PC-3 (cell line): ENCODE data around the gene ITGAE. TPM values are rescaled to one million over a fixed set of nuclear protein-coding genes. Genes with fewer than 3 reads are reported as not detected.

Experiments
- ATAC-seq: fragments of 200-7000 bp; cut with Tn5 transposase; 2 replicates; pipeline ENCODE4 v1.9.1; 2020; ENCODE audit warnings: mild to moderate bottlenecking, moderate library complexity
- BruUV-seq: library from RNA; stranded (reverse); fragments of 400-500 nt; replicated peaks from 2 replicates; lab custom pipeline; 2021; lab: Mats Ljungman, UMichigan
- CTCF ChIA-PET: fragments of 300-600 bp; sonication (Branson Sonifier 250); formaldehyde crosslinking; loops from one replicate; lab custom pipeline; 2022; ENCODE audit warnings: antibody characterized with exemption; lab: Charles Lee
- POLR2A ChIA-PET: fragments of 300-600 bp; sonication (Branson Sonifier 250); formaldehyde crosslinking; loops from one replicate; lab custom pipeline; 2022; ENCODE audit warnings: antibody characterized with exemption; ENCODE audit not compliant: unreplicated experiment; lab: Charles Lee
- DNase-seq: peaks from one replicate; pipeline ENCODE4 v3.0.0-alpha.2; 2015
- H2AFZ ChIP-seq: fragments of 300-600 bp; sonication (generic); 2 replicates; pipeline ENCODE4 v1.6.0; 2016; ENCODE audit warnings: antibody characterized with exemption, low read length
- H3F3A ChIP-seq: fragments of 300-600 bp; sonication (generic); one replicate; pipeline ENCODE4 v1.6.0; 2017; ENCODE audit warnings: antibody characterized with exemption, low read length, control low read depth, mild to moderate bottlenecking; ENCODE audit not compliant: unreplicated experiment
- H3K27ac ChIP-seq: fragments of 300-600 bp; sonication (generic); 2 replicates; pipeline ENCODE4 v1.5.1; 2016; ENCODE audit warnings: mild to moderate bottlenecking, low read length
- H3K27me3 ChIP-seq: fragments of 300-600 bp; sonication (generic); 2 replicates; pipeline ENCODE4 v1.6.1; 2016; ENCODE audit warnings: low read length, mixed read lengths
- H3K36me3 ChIP-seq: fragments of 300-600 bp; sonication (generic); 2 replicates; pipeline ENCODE4 v1.6.1; 2016; ENCODE audit warnings: low read depth, mixed run types, low read length, mixed read lengths
- H3K4me1 ChIP-seq: fragments of 300-600 bp; sonication (generic); 2 replicates; pipeline ENCODE4 v1.5.1; 2016; ENCODE audit warnings: low read length; ENCODE audit not compliant: insufficient read depth
- H3K4me2 ChIP-seq: fragments of 300-600 bp; sonication (generic); 2 replicates; pipeline ENCODE4 v1.6.0; 2016; ENCODE audit warnings: low read length
- H3K4me3 ChIP-seq: fragments of 300-600 bp; sonication (generic); 2 replicates; pipeline ENCODE4 v1.5.1; 2016; ENCODE audit warnings: mild to moderate bottlenecking, low read length, mixed read lengths
- H3K79me2 ChIP-seq: fragments of 300-600 bp; sonication (generic); 2 replicates; pipeline ENCODE4 v1.6.1; 2017; ENCODE audit warnings: low read length, mixed read lengths
- H3K9ac ChIP-seq: fragments of 300-600 bp; sonication (generic); 2 replicates; pipeline ENCODE4 v1.6.0; 2016; ENCODE audit warnings: mild to moderate bottlenecking, low read length
- H3K9me2 ChIP-seq: fragments of 300-600 bp; sonication (generic); replicated peaks from 2 replicates; pipeline ENCODE4 v1.6.1; 2016; ENCODE audit warnings: mixed run types, low read length, mixed read lengths
- H3K9me3 ChIP-seq: fragments of 300-600 bp; sonication (generic); 2 replicates; pipeline ENCODE4 v1.6.1; 2016; ENCODE audit warnings: low read length, mixed read lengths
- H4K20me1 ChIP-seq: fragments of 300-600 bp; sonication (generic); 2 replicates; pipeline ENCODE4 v1.6.1; 2016; ENCODE audit warnings: low read length, mixed read lengths
- EZH2 ChIP-seq: fragments of 300-600 bp; sonication (generic); IDR thresholded peaks from one replicate; pipeline ENCODE4 v1.6.1; 2017; ENCODE audit warnings: antibody characterized with exemption, mild to moderate bottlenecking, low read length; ENCODE audit not compliant: unreplicated experiment
- EZH2phosphoT487 ChIP-seq: fragments of 300-600 bp; sonication (generic); IDR thresholded peaks from 2 replicates; pipeline ENCODE4 v1.6.1; 2018; ENCODE audit warnings: mild to moderate bottlenecking, antibody characterized with exemption, low read length, borderline replicate concordance
- intact Hi-C: fragments of 100-400 bp; cut with micrococcal nuclease; formaldehyde crosslinking; loops from 2 replicates; pipeline ENCODE4 v1.9.0; 2023
- total RNA-seq: library from RNA; depleted of rRNA; stranded (reverse); fragments of >200 nt; gene quantifications from 2 replicates; pipeline ENCODE4 v1.2.3, GENCODE V29; 2014
- TF ChIP-seq, protein P1 (sequence below): fragments of 300-600 bp; sonication (generic); conservative IDR thresholded peaks from 2 replicates; pipeline ENCODE4 v1.5.1; 2017; ENCODE audit warnings: antibody characterized with exemption, low read depth, mild to moderate bottlenecking, low read length

The ITGAE gene
- total RNA-seq, 1 experiment from 2014 or later: 42.0 TPM

DNA sequence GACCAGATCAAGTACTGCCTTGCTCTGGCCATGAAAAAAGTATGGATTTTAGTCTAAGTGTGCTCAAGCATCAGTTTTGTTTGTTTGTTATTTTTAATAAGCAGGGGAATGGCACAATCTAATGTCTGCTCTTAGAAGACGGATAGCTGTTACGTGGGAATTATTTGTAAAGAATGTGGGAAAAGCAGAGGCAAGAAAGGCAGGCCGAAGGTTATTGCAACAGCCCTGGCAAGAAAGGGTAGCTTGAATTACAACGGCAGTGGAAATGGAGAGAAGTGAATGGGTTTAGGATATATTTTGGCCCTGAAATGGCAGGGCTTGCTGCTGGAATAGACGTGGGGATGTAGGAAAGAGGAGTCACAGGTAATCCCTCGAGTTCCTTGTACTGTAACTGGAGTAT, 78.3 kb downstream of the ITGAE start:
- Histone ChIP-seq H3K79me2 (peaks cover 51% of the 10 kb centered on the region), H3K4me1 (peaks cover 26% of the 10 kb centered on the region), H3K4me3 (peak overlapping the region; percentile 93), H4K20me1 (peaks cover 10% of the 10 kb centered on the region; the same call in 1 of the 2 replicates), H3K27me3 (no peaks in the 10 kb centered on the region), H3K9me2 (no peaks in the 10 kb centered on the region), H3K9ac (peak overlapping the region; percentile 91), H2AFZ (peak overlapping the region; percentile 86), H3F3A (no peaks in the 10 kb centered on the region), H3K27ac (no peak overlapping the region), H3K36me3 (peaks cover 8% of the 10 kb centered on the region; the same call in 1 of the 2 replicates), H3K4me2 (peak overlapping the region; percentile 99), H3K9me3 (no peaks in the 10 kb centered on the region)
- ATAC-seq (no peak), DNase-seq (no peak)
- intact Hi-C loops: no loop called here
- no TSS peak for BruUV-seq
- ChIA-PET CTCF (interaction anchor here (0.5 kb wide), 1 partner anchor 123 kb away, joined by 6 read pairs; the partner anchor contains the start of gene NCBP3), POLR2A (no interaction called here)
- TF ChIP-seq EZH2: no peak
- TF ChIP-seq EZH2phosphoT487: no peak
- TF ChIP-seq, protein P1, sequence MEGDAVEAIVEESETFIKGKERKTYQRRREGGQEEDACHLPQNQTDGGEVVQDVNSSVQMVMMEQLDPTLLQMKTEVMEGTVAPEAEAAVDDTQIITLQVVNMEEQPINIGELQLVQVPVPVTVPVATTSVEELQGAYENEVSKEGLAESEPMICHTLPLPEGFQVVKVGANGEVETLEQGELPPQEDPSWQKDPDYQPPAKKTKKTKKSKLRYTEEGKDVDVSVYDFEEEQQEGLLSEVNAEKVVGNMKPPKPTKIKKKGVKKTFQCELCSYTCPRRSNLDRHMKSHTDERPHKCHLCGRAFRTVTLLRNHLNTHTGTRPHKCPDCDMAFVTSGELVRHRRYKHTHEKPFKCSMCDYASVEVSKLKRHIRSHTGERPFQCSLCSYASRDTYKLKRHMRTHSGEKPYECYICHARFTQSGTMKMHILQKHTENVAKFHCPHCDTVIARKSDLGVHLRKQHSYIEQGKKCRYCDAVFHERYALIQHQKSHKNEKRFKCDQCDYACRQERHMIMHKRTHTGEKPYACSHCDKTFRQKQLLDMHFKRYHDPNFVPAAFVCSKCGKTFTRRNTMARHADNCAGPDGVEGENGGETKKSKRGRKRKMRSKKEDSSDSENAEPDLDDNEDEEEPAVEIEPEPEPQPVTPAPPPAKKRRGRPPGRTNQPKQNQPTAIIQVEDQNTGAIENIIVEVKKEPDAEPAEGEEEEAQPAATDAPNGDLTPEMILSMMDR: no peak

DNA sequence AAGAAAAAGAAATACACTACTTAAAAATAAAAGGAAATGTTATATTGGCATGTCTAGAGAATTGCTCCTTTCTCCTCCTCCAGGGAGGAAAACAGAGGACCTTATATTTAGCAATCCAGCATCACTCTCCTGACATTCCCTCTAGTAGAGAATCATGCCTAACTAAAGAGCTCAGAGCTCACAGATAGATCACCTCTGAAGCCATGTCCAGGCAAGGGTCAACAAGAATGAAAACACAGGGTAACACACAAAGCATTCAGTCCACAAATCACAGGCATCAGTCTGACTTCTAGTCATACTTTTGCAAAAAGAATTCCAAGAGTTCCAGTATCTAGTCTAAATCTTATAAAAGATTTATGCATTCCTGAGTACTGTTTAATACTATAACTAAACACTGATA, 81.7 kb downstream of the ITGAE start:
- H3K27me3 ChIP-seq: no peaks in the 10 kb centered on the region
- H3K27ac ChIP-seq: no peak overlapping the region
- CTCF ChIA-PET: no interaction called here
- no peak for TF ChIP-seq EZH2
- no peaks in the 10 kb centered on the region for H3F3A ChIP-seq
- no peak overlapping the region for H2AFZ ChIP-seq
- peaks cover 19% of the 10 kb centered on the region for H3K79me2 ChIP-seq
- no peaks in the 10 kb centered on the region for H4K20me1 ChIP-seq
- no peaks in the 10 kb centered on the region for H3K9me3 ChIP-seq
- H3K9me2 ChIP-seq: no peaks in the 10 kb centered on the region
- ATAC-seq: no peak
- peaks cover 13% of the 10 kb centered on the region for H3K4me1 ChIP-seq
- no TSS peak for BruUV-seq
- DNase-seq: no peak
- POLR2A ChIA-PET: no interaction called here
- intact Hi-C loops: no loop called here
- H3K4me3 ChIP-seq: no peak overlapping the region
- H3K36me3 ChIP-seq: peaks cover 17% of the 10 kb centered on the region
- no peak overlapping the region for H3K4me2 ChIP-seq
- H3K9ac ChIP-seq: no peak overlapping the region

DNA sequence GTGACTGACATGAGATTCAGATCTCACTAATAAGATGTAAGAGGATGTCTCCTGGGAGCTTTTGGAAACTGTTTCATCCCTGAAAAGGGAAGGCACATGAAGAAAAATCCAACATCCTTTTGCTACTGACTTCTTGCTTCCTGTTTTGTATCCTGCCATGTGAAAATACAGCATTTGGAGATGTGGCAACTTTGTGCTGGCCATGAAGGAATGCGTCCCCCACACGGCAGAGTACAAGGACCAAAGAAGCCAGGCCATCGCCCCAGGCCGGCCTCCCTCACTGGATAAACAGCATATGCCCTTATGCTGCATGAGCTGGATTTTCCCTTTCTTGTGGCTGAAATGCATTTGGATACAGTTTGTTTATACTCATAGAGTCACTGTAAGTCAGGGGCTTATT, 82.8 kb downstream of the ITGAE start:
- no peak for ATAC-seq
- H3K36me3 ChIP-seq: peaks cover 17% of the 10 kb centered on the region
- H3F3A ChIP-seq: no peaks in the 10 kb centered on the region
- H3K9me2 ChIP-seq: no peaks in the 10 kb centered on the region
- H3K4me2 ChIP-seq: no peak overlapping the region
- no peak overlapping the region for H3K4me3 ChIP-seq
- H3K9ac ChIP-seq: no peak overlapping the region
- ChIA-PET CTCF (no interaction called here), POLR2A (no interaction called here)
- H3K27me3 ChIP-seq: no peaks in the 10 kb centered on the region
- no peaks in the 10 kb centered on the region for H3K9me3 ChIP-seq
- peaks cover 13% of the 10 kb centered on the region for H3K4me1 ChIP-seq
- no TSS peak for BruUV-seq
- H3K79me2 ChIP-seq: peaks cover 9% of the 10 kb centered on the region
- H3K27ac ChIP-seq: no peak overlapping the region
- intact Hi-C loops: no loop called here
- no peaks in the 10 kb centered on the region for H4K20me1 ChIP-seq
- TF ChIP-seq EZH2: no peak
- TF ChIP-seq, protein P1: no peak
- no peak for TF ChIP-seq EZH2phosphoT487
- H2AFZ ChIP-seq: no peak overlapping the region
- no peak for DNase-seq
